SK-N-SH (cell line): ENCODE results near the gene ERI3. TPM values are rescaled to one million over a fixed set of nuclear protein-coding genes. Genes with fewer than 3 reads are reported as not detected.

ENCODE experiments used
- CTCF ChIA-PET: fragments of 300-600, 350-600 bp; formaldehyde crosslinking; extraction: SDS; loops from one replicate; lab custom pipeline; 2021; lab: Yijun Ruan, JAX
- POLR2A ChIA-PET: fragments of 350-600 bp; sonication (Branson Sonifier 250); formaldehyde crosslinking; extraction: SDS; loops from one replicate; lab custom pipeline; 2020; ENCODE audit warnings: antibody characterized with exemption, inconsistent platforms; lab: Yijun Ruan, JAX
- DNase-seq: peaks from one replicate; pipeline ENCODE4 v3.0.0; 2012
- H2AFZ ChIP-seq: fragments of 200-600 bp; sonication (generic); 2 replicates; pipeline ENCODE4 v1.8.1; 2016; ENCODE audit warnings: antibody characterized with exemption, mild to moderate bottlenecking, low read depth
- H3F3A ChIP-seq: fragments of 200-600 bp; sonication (generic); replicated peaks from 2 replicates; pipeline ENCODE3; 2016; ENCODE audit warnings: antibody characterized with exemption, mild to moderate bottlenecking; ENCODE audit not compliant: insufficient read depth
- H3K27ac ChIP-seq, 2 experiments: fragments of 200-500 bp in 1 of 2; fragments of 200-600 bp in 1 of 2; sonication (Bioruptor generic) in 1 of 2; sonication (generic), shearing (Covaris generic) in 1 of 2; 2 replicates each; pipeline versions ENCODE4 v1.5.1 to v1.6.1; 2014 to 2016; ENCODE audit warnings: low read depth in 2 of 2, inconsistent platforms in 1 of 2, low read length in 1 of 2, mild to moderate bottlenecking in 1 of 2, mixed read lengths in 1 of 2
- H3K27me3 ChIP-seq: fragments of 200-600 bp; sonication (generic), shearing (Covaris generic); 2 replicates; pipeline ENCODE4 v1.6.1; 2016; ENCODE audit warnings: mixed run types; ENCODE audit not compliant: insufficient read depth
- H3K36me3 ChIP-seq, 2 experiments: fragments of 200-500 bp in 1 of 2; fragments of 200-600 bp in 1 of 2; sonication (Bioruptor generic) in 1 of 2; sonication (generic) in 1 of 2; replicated peaks in 1 of 2; 2 replicates each; pipeline versions ENCODE3 to v1.5.1; 2014 to 2016; ENCODE audit warnings: low read length in 1 of 2, mild to moderate bottlenecking in 1 of 2; ENCODE audit not compliant: insufficient read depth in 2 of 2, control insufficient read depth in 1 of 2
- H3K4me1 ChIP-seq, 2 experiments: fragments of 200-500 bp in 1 of 2; fragments of 200-600 bp in 1 of 2; sonication (Bioruptor generic) in 1 of 2; sonication (generic), shearing (Covaris generic) in 1 of 2; 2 replicates each; pipeline versions ENCODE4 v1.5.1 to v1.6.1; 2014 to 2016; ENCODE audit warnings: low read depth in 1 of 2, low read length in 1 of 2, mixed run types in 1 of 2; ENCODE audit not compliant: insufficient read depth in 2 of 2, control insufficient read depth in 1 of 2
- H3K4me2 ChIP-seq: fragments of 200-600 bp; sonication (generic), shearing (Covaris generic); 2 replicates; pipeline ENCODE4 v1.6.1; 2017; ENCODE audit warnings: mixed run types
- H3K4me3 ChIP-seq, 2 experiments: fragments of 200-500 bp in 1 of 2; fragments of 200-600 bp in 1 of 2; sonication (Bioruptor generic) in 1 of 2; sonication (generic), shearing (Covaris generic) in 1 of 2; 2 replicates each; pipeline versions ENCODE4 v1.5.1 to v1.8.1; 2014 to 2016; ENCODE audit warnings: low read depth in 2 of 2, inconsistent platforms in 1 of 2, low read length in 1 of 2, mild to moderate bottlenecking in 1 of 2, mixed read lengths in 1 of 2, moderate library complexity in 1 of 2
- H3K79me2 ChIP-seq: fragments of 200-600 bp; sonication (generic); 2 replicates; pipeline ENCODE4 v1.8.1; 2017; ENCODE audit warnings: mild to moderate bottlenecking; ENCODE audit not compliant: insufficient read depth
- H3K9ac ChIP-seq: fragments of 200-600 bp; sonication (generic); 2 replicates; pipeline ENCODE4 v1.6.1; 2017; ENCODE audit warnings: mixed run types
- H3K9me2 ChIP-seq: fragments of 200-600 bp; sonication (generic); 2 replicates; pipeline ENCODE4 v1.6.1; 2017; ENCODE audit warnings: mixed run types
- H3K9me3 ChIP-seq: fragments of 200-600 bp; sonication (generic); 2 replicates; pipeline ENCODE4 v1.6.1; 2017; ENCODE audit warnings: mixed run types, mild to moderate bottlenecking, moderate library complexity
- H4K20me1 ChIP-seq: fragments of 200-600 bp; sonication (generic); 2 replicates; pipeline ENCODE4 v1.6.1; 2017; ENCODE audit warnings: mild to moderate bottlenecking, mixed run types; ENCODE audit not compliant: insufficient read depth
- ELF1 ChIP-seq: IDR thresholded peaks from 2 replicates; pipeline ENCODE4 v1.4.0; 2012
- GABPA ChIP-seq: IDR thresholded peaks from 2 replicates; pipeline ENCODE4 v1.4.0; 2012; ENCODE audit warnings: low read depth, mild to moderate bottlenecking
- GATA2 ChIP-seq: sonication (generic); formaldehyde crosslinking; IDR thresholded peaks from 2 replicates; pipeline ENCODE4 v1.5.0; 2020; ENCODE audit warnings: mild to moderate bottlenecking, missing genetic modification reagents
- IRF3 ChIP-seq: fragments of 150-350 bp; IDR thresholded peaks from 2 replicates; pipeline ENCODE4 v1.6.1; 2016; ENCODE audit warnings: mild to moderate bottlenecking, low read depth, low read length
- JUND ChIP-seq: IDR thresholded peaks from 2 replicates; pipeline ENCODE4 v1.4.0; 2012
- MAX ChIP-seq: IDR thresholded peaks from 2 replicates; pipeline ENCODE4 v1.4.0; 2012; ENCODE audit warnings: low read depth
- MXI1 ChIP-seq: IDR thresholded peaks from 2 replicates; pipeline ENCODE4 v1.6.1; 2012; ENCODE audit warnings: mild to moderate bottlenecking, low read depth, low read length, improper control_type of control experiment
- PBX3 ChIP-seq: IDR thresholded peaks from 2 replicates; pipeline ENCODE4; 2012
- RAD21 ChIP-seq: IDR thresholded peaks from 2 replicates; pipeline ENCODE4 v1.6.1; 2012; ENCODE audit warnings: mild to moderate bottlenecking, low read length
- RCOR1 ChIP-seq: fragments of 150-350 bp; IDR thresholded peaks from 2 replicates; pipeline ENCODE4 v1.6.1; 2017; ENCODE audit warnings: antibody characterized with exemption, low read length
- SIN3A ChIP-seq: IDR thresholded peaks from 2 replicates; pipeline ENCODE4 v1.6.1; 2012; ENCODE audit warnings: low read depth, mild to moderate bottlenecking, low read length, moderate library complexity, borderline replicate concordance
- TAF1 ChIP-seq: IDR thresholded peaks from 2 replicates; pipeline ENCODE4 v1.6.1; 2012; ENCODE audit warnings: low read depth, mild to moderate bottlenecking, low read length, moderate library complexity, borderline replicate concordance
- TCF12 ChIP-seq: IDR thresholded peaks from 2 replicates; pipeline ENCODE4 v1.4.0; 2012
- USF1 ChIP-seq: IDR thresholded peaks from 2 replicates; pipeline ENCODE4 v1.4.0; 2012; ENCODE audit warnings: low read depth, borderline replicate concordance
- YY1 ChIP-seq: IDR thresholded peaks from 2 replicates; pipeline ENCODE4 v1.4.0; 2012; ENCODE audit warnings: low read depth, mild to moderate bottlenecking
- WGBS: methylation state at CpG from one replicate; pipeline ENCODE4 v1.1.6; 2017; ENCODE audit warnings: low lambda C conversion rate; 5-methylcytosine and 5-hydroxymethylcytosine counted together
- polyA plus RNA-seq, 3 experiments: library from polyadenylated mRNA; depleted of rRNA; stranded (reverse); fragments of >200 nt; gene quantifications; 2 replicates each; pipeline ENCODE4 v1.2.3, GENCODE V29; 2012

Gene ERI3
- polyA plus RNA-seq, 1 of the 3 experiments (the other 2 are of a cell fraction), result 60.7 TPM

GRCh38 chr1:44346878-44347277 is 8.2 kb downstream of the ERI3 start:
- Histone ChIP-seq H3F3A (peaks cover 3% of the 10 kb centered on the region), H3K9me2 (no peaks in the 10 kb centered on the region), H3K4me2 (no peak overlapping the region), H3K4me3 (no peak overlapping the region), H3K36me3 (no peaks in the 10 kb centered on the region), H3K9me3 (no peaks in the 10 kb centered on the region), H3K79me2 (peaks cover 73% of the 10 kb centered on the region), H3K9ac (no peak overlapping the region), H4K20me1 (peaks cover 40% of the 10 kb centered on the region), H3K27ac (no peak overlapping the region), H3K4me1 (peaks cover 0 to 2% of the 10 kb centered on the region in 2 experiments; a peak in 1 of 4 replicates), H3K27me3 (no peaks in the 10 kb centered on the region), H2AFZ (no peak overlapping the region)
- TF ChIP-seq YY1 (no peak), MAX (no peak), RCOR1 (no peak)
- POLR2A ChIA-PET, result no interaction called here
- CTCF ChIA-PET, result interaction anchor here (1.0 to 2.2 kb wide), 5 partner anchors 15 to 248 kb away, joined by 3 to 7 read pairs (median 3); no protein-coding TSS in a partner anchor
- WGBS, result 95% methylated on average over 6 of the region's 6 CpGs
- DNase-seq, result no peak

- Histone ChIP-seq H3K4me2 (no peak overlapping the region), H3K4me3 (no peak overlapping the region), H3K27me3 (no peaks in the 10 kb centered on the region), H3K4me1 (peaks cover 0 to 2% of the 10 kb centered on the region in 2 experiments; a peak in 1 of 4 replicates), H3K9me3 (no peaks in the 10 kb centered on the region), H3K79me2 (peaks cover 66% of the 10 kb centered on the region), H3K27ac (no peak overlapping the region), H2AFZ (no peak overlapping the region), H3K9ac (no peak overlapping the region), H3K9me2 (no peaks in the 10 kb centered on the region), H3F3A (peaks cover 3% of the 10 kb centered on the region), H4K20me1 (peaks cover 41% of the 10 kb centered on the region), H3K36me3 (no peaks in the 10 kb centered on the region)
- no peak for DNase-seq
- no peak for TF ChIP-seq JUND
- no peak for TF ChIP-seq GABPA
- no peak for TF ChIP-seq RAD21
- no peak for TF ChIP-seq YY1
- no peak for TF ChIP-seq TCF12
- no peak for TF ChIP-seq GATA2
- TF ChIP-seq PBX3, result no peak
- no peak for TF ChIP-seq IRF3
- TF ChIP-seq SIN3A, result no peak
- TF ChIP-seq USF1, result no peak
- no peak for TF ChIP-seq ELF1
- no peak for TF ChIP-seq MXI1
- TF ChIP-seq TAF1, result no peak
- WGBS, result no CpG with 5 or more reads among the region's 2 CpGs
- CTCF ChIA-PET, result interaction anchor here (1.1 to 1.8 kb wide), 4 partner anchors 15 to 128 kb away, joined by 3 to 5 read pairs (median 4); no protein-coding TSS in a partner anchor
- POLR2A ChIA-PET, result no interaction called here
Observed at GRCh38 chr1:44346184-44346583, 8.9 kb downstream of the ERI3 start.
